Measurements from ENCODE around the gene NRXN3.

NRXN3 gene

DNA sequence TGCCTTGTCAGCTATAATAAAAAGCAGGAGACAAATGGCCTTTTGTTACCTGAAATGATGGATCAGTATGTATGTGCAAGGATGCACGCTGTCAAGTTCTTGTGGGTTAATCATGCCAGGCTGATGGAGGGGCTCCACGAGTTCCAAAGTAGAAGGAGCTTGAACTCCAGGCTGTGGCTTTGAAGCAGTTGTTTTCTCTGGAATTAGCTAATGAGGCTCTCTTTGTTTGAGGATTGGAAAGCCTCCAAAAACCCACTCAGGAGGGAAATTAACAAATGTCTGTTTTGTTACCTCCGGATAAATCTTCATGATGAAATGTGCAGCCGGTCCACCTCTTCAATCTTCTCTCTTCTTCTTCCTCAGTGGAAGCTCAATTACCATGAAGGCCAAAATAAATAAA lies 1435.7 kb downstream of the NRXN3 start:
- peak; percentile 100 for DNase-seq

DNA sequence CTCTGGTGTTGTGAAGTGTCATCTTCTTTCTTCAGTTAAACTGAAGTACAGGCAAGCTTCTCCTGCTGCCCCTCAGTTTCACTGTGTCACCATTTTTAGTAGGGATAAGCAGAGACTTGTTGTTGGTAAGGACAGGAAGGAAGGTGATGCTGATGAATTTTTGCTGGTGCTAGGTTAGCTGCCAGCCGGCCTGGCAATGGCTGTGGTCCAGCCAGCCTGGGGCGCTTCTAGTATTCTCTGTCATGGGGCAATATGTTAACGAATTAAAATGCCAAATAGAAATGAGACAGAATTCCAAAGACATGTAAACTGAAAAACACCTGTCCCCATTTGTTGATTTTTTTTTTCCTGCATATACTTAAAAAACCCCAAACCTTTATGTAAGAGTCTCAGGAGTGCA lies 1438.3 kb downstream of the NRXN3 start:
- DNase-seq = peak; percentile 27

GRCh38 chr14:79613625-79614024 lies 1443.5 kb downstream of the NRXN3 start:
- no peak for DNase-seq

GRCh38 chr14:79614448-79614847 lies 1444.3 kb downstream of the NRXN3 start:
- no peak for DNase-seq

GRCh38 chr14:79627058-79627457 lies 1456.9 kb downstream of the NRXN3 start:
- no peak for DNase-seq

DNA sequence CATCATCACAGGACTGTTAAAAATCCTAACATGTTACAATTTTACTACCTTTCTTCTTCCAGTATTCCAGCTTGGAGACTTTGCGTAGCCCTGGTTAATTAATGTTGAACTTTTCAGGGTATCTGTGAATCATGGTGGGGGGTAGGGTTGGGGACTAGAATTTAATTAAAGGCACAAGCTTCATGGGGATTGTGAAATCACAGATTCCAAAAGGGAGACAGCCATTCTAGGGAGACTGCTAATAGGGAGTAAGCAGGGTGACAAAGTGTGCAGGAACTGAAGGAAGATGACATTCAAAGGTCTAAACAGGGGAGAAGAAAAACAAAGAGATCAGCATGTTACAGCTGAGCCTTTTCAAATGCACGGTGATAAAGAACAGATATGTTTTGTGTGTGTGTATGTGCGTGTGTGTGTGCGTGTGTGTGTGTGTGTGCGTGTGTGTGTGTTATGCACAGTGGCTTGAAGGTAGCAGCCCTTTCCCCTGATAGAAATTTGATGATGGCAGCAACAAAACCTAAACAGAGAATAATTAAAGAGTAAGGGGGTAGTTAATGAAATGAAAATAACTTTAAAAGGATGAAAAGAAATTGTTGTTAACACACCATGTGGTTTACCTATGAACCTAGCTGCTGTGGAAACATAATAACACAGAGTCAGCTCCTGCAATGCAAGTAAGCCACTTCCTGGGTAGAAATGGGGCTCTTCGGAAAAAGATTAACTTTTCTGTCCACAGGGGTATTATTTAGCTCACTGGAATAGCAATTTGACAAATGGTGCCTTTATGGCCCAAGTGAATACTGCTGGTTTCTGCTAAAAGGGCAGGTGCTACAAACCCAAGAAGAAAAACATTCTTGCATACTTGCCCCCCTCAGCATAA lies 1459.5 kb downstream of the NRXN3 start:
- DNase-seq = no peak

DNA sequence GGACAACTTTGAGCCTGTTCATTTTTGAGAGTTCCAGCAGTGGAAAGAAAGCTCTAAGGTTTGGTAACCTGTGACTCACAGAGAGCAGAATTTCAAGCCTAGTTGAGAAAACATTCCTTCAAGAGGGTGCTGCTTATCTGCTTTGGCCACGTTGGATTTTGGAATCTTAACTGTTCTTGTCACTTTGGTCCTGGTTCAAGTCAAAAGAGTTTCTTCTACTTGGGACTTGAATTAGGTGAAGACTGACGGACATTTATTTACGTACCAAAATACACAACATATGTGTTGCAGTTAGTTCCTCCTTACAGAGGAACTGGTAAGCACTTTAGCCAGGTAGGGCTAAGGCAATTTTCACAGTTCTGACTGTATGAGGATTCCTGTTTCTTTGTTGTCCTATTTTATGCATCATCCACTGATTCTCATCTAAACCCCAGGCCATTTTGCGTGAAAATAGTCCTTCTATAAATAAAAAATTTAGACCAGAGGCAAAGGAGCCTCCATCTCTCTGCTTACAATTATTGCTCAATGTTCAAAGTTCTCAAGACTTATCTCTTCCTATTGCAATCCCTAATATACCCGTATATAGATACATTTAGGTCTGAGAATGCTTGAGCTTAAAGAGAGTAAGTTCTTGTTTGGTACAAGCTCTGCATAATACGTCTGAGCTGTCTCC lies 1460.3 kb downstream of the NRXN3 start:
- no peak for DNase-seq

DNA sequence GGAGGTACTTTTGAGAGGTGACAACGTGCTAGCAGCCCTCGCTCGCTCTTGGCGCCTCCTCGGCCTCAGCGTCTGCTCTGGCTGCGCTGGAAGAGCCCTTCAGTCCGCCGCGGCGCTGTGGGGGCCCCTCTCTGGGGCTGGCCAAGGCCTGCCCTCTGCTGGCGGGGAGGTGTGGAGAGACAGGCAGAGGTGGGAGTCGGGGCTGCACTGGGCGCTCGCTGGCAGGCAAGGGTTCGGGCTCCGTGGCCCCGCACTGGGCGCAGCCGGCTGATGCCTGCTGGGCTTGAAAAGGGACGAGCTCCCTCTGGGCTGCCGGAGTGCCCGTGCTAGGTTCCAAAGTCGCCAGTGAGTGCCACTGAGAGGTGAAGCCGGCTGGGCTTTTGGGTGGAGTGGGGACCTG lies 1461.1 kb downstream of the NRXN3 start:
- DNase-seq = no peak

DNA sequence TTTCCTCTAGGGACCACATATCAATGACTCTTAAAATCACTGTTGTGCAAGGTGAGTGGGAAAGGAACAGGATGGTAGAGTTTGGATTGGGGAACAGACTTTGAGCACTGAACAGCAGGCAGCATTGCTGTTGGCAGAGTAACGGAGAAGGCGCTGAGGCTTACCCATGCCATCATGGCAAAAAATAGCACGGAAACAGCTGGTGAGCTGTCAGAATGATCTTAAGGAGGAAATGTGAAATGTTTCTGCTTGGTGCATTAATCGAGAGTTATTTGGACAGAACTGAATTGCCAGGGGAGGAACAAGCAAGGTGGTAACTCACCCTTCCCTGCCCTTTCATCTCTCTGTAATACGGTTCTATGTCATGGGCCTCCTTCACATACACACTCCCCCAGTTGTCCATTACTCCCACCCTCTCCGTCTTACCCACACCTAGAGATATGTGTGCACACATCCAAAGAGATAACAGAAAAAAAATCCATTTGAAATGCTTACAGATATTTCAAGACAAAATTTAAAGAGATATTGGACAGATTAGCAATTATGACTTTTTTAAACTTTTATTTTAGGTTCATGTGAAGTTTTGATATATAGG lies 1468.6 kb downstream of the NRXN3 start:
- peak; percentile 59 for DNase-seq

DNA sequence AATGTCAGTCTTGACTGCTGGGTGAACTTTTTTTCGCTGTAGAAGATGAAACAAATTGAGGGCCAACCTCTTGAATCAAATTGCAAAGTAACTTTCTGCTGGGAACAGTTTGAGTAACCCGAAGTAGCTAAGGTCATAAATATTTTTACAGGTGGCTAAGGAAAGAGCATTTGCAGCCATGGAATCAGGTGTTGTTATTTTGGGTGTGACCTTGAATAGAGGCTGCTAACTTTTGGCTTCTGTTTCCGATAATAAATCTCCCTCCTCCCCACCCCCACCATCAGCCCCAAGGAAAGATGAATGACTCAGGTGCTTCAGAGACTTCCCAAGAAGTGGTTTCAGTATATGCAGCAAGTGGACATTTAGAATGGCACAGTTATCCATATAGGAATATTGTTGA lies 1469.4 kb downstream of the NRXN3 start:
- DNase-seq = peak; percentile 12

DNA sequence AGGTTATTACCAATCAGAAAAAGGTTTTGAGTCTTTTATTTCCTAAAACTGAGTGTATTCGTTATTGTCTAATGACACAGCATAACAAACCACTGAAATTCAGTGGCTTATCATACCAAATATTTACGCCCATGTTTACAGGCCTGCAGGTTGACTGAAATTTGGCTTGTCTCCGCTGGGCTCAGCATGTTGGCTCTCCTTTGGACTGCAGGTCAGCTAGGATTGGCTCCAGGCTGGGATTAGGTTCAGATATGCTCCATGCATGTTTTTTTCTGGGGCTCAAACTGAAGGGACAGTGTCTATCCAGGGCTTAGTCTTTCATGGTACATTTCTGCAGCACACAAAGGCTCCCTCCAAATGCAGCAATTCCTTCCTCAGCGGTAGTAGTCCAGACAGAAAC lies 1471.2 kb downstream of the NRXN3 start:
- no peak for DNase-seq

DNA sequence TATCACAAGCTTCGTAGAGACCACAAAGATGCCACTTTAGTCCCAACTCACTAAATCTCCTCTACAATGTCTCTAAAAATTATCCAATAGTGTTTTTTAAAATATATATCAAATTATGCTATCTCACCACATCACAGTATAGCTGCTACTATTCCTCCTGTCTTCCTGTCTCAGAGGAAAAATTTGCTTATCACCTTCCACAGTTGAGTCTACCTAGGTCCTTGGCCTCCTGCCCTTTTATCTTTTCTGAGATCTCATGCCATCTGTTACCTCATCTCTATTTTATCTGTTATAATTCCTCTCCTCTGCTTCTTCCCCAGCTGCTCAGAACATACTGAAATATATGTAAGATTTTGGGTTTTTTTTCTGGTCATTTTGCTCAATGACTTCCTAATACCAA lies 1473.0 kb downstream of the NRXN3 start:
- peak; percentile 35 for DNase-seq

- peak; percentile 37 for DNase-seq
These were observed 1475.7 kb downstream of the NRXN3 start for GRCh38 chr14:79645753-79646362.

- no peak for DNase-seq
These were observed 1479.7 kb downstream of the NRXN3 start for GRCh38 chr14:79649856-79650255.

GRCh38 chr14:79652513-79653307 lies 1482.5 kb downstream of the NRXN3 start:
- DNase-seq = no peak

- DNase-seq = peak; percentile 78
These were observed 1485.9 kb downstream of the NRXN3 start for GRCh38 chr14:79656056-79656455.

DNA sequence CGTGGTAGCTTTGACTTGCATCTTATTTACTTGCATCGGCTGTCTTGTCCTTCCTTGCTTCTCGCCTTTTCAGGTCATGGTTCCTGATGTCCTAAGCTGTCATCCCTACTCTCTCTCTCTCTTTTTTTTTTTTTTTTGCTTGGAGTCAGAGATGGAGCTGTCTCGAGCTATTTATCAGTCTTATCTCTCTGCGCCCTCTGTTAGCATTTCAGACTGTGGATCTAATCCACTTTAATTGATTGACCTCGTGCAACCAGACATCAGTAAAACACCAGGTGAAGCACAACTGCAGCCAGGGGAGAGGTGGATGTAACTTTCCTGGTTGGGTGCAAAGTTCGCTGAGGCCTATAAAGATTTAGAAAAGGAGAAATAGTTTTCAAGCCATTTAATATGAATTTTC lies 1486.3 kb downstream of the NRXN3 start:
- DNase-seq = no peak

DNA sequence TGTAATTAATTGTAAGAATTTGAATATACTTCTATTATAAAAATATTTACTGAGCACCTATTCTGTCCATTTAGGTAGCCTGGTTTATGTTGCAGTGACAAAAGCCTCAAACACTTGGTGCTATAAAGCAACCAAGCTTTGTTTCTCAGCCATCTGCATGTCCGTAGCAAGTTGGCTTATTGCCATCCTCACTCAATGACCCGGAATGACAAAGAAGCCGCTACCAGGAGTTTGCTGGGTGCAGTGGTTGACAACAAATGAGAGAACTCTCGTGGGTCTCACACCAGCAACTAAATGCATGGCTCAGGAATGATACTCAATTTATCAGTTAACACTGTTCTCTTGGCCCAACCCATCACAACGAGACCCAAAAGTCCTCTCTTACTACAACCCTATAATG lies 1488.0 kb downstream of the NRXN3 start:
- peak; percentile 91 for DNase-seq

GRCh38 chr14:79658769-79659168 lies 1488.6 kb downstream of the NRXN3 start:
- DNase-seq = peak; percentile 71

GRCh38 chr14:79660053-79660939 lies 1490.1 kb downstream of the NRXN3 start:
- peak; percentile 90 for DNase-seq

DNA sequence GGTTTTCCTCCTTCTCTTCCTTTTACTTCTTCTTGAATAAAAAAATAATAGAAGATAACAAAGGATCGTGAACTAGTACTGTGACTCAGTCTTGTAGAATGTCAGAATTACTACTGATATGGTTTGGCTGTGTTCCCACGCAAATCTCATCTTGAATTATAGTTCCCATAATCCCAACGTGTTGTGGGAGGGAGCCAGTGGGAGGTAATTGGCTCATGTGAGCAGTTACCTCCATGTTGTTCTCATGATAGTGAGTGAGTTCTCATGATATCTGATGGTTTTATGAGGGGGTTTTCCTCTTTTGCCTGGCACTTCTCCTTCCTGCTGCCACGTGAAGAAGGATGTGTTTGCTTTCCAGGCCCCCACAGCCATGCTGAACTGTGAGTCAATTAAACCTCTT lies 1491.6 kb downstream of the NRXN3 start:
- DNase-seq = peak; percentile 93

- peak; percentile 45 for DNase-seq
These were observed 1493.3 kb downstream of the NRXN3 start for GRCh38 chr14:79663453-79663852.
